Neuronal stem cell (in vitro differentiated cells): ENCODE results near the gene MYCBP.
A peak's percentile ranks its signal among the peaks of the same experiment; 100 is the strongest.

ENCODE experiments used
- DNase-seq: peaks from one replicate; pipeline ENCODE4 v3.0.0-alpha.2; 2013; ENCODE audit warnings: low spot score
- H2AFZ ChIP-seq: one replicate; pipeline ENCODE4 v1.6.1; 2013; ENCODE audit warnings: mild to moderate bottlenecking, low read length, inconsistent platforms
- H2AK5ac ChIP-seq: 2 replicates; pipeline ENCODE4 v1.6.1; 2013; ENCODE audit warnings: low read depth, mild to moderate bottlenecking, inconsistent platforms, low read length, moderate library complexity, mixed read lengths
- H2BK120ac ChIP-seq: 2 replicates; pipeline ENCODE4 v1.6.1; 2013; ENCODE audit warnings: low read depth, mild to moderate bottlenecking, inconsistent platforms, low read length, moderate library complexity, mixed read lengths
- H2BK12ac ChIP-seq: one replicate; pipeline ENCODE4 v1.6.1; 2013; ENCODE audit warnings: low read length, inconsistent platforms
- H2BK15ac ChIP-seq: 2 replicates; pipeline ENCODE4 v1.6.1; 2013; ENCODE audit warnings: mild to moderate bottlenecking, low read length, inconsistent platforms, mixed read lengths
- H2BK5ac ChIP-seq: one replicate; pipeline ENCODE4 v1.6.1; 2013; ENCODE audit warnings: inconsistent platforms, mild to moderate bottlenecking, low read length, moderate library complexity
- H3K14ac ChIP-seq: one replicate; pipeline ENCODE4 v1.6.1; 2013; ENCODE audit warnings: low read length, inconsistent platforms
- H3K18ac ChIP-seq: 2 replicates; pipeline ENCODE4 v1.6.1; 2013; ENCODE audit warnings: low read length, inconsistent platforms
- H3K23ac ChIP-seq: 2 replicates; pipeline ENCODE4 v1.6.1; 2013; ENCODE audit warnings: low read depth, mild to moderate bottlenecking, mixed read lengths, low read length, inconsistent platforms; ENCODE audit not compliant: poor library complexity
- H3K27ac ChIP-seq: replicated peaks from 3 replicates; pipeline ENCODE4 v1.5.1; 2013; ENCODE audit warnings: low read length, inconsistent platforms
- H3K27me3 ChIP-seq, 3 experiments: 2 replicates each; pipeline ENCODE4 v1.6.1; 2013; ENCODE audit warnings: low read length in 3 of 3, mild to moderate bottlenecking in 2 of 3, inconsistent platforms in 1 of 3, low read depth in 1 of 3, mixed read lengths in 1 of 3, moderate library complexity in 1 of 3; ENCODE audit not compliant: control insufficient read depth in 3 of 3, insufficient read depth in 3 of 3
- H3K36me3 ChIP-seq, 2 donors: replicated peaks in 1 of 2; 2 replicates each; pipeline ENCODE4 v1.6.1; 2013; ENCODE audit warnings: low read length in 2 of 2; ENCODE audit not compliant: control insufficient read depth in 2 of 2, insufficient read depth in 2 of 2
- H3K4ac ChIP-seq: 2 replicates; pipeline ENCODE4 v1.6.1; 2013; ENCODE audit warnings: inconsistent platforms, mild to moderate bottlenecking, low read length, moderate library complexity
- H3K4me1 ChIP-seq, 2 donors: 1 replicate in 1 of 2; 2 replicates in 1 of 2; pipeline ENCODE4 v1.6.1; 2013; ENCODE audit warnings: low read length in 2 of 2, low read depth in 1 of 2; ENCODE audit not compliant: control insufficient read depth in 2 of 2, insufficient read depth in 1 of 2
- H3K4me2 ChIP-seq: one replicate; pipeline ENCODE4 v1.6.1; 2013; ENCODE audit warnings: mild to moderate bottlenecking, low read length, inconsistent platforms; ENCODE audit not compliant: insufficient read depth, poor library complexity, severe bottlenecking
- H3K4me3 ChIP-seq, 2 donors: 2 replicates each; pipeline ENCODE4 v1.5.1; 2013; ENCODE audit warnings: low read length in 2 of 2, mild to moderate bottlenecking in 2 of 2, inconsistent platforms in 1 of 2, moderate library complexity in 1 of 2
- H3K79me1 ChIP-seq: one replicate; pipeline ENCODE4 v1.6.1; 2013; ENCODE audit warnings: low read depth, mild to moderate bottlenecking, inconsistent platforms, low read length, moderate library complexity
- H3K9ac ChIP-seq: one replicate; pipeline ENCODE4 v1.6.1; 2013; ENCODE audit warnings: mild to moderate bottlenecking, low read depth, low read length, inconsistent platforms; ENCODE audit not compliant: poor library complexity
- H3K9me3 ChIP-seq, 2 donors: replicated peaks in 1 of 2; 2 replicates each; pipeline versions ENCODE3 to v1.6.1; 2013; ENCODE audit warnings: low read length in 2 of 2, mild to moderate bottlenecking in 2 of 2, inconsistent platforms in 1 of 2, low read depth in 1 of 2, mixed read lengths in 1 of 2, moderate library complexity in 1 of 2; ENCODE audit not compliant: control insufficient read depth in 2 of 2, insufficient read depth in 1 of 2
- H4K8ac ChIP-seq: one replicate; pipeline ENCODE4 v1.6.1; 2013; ENCODE audit warnings: low read depth, mild to moderate bottlenecking, inconsistent platforms, low read length, moderate library complexity
- H4K91ac ChIP-seq: one replicate; pipeline ENCODE4 v1.6.1; 2013; ENCODE audit warnings: low read length, low read depth, mild to moderate bottlenecking, inconsistent platforms; ENCODE audit not compliant: poor library complexity
- WGBS, 2 donors: extraction: QIAGEN DNeasy Blood & Tissue Kit; methylation state at CpG; one replicate each; pipeline ENCODE4 v1.1.7; 2013; ENCODE audit warnings: missing lambda C conversion rate in 2 of 2, mixed read lengths in 1 of 2; ENCODE audit not compliant: insufficient read length in 2 of 2, insufficient replicate concordance in 1 of 2; ENCODE audit errors: extremely low coverage in 2 of 2; 5-methylcytosine and 5-hydroxymethylcytosine counted together

MYCBP gene

DNA sequence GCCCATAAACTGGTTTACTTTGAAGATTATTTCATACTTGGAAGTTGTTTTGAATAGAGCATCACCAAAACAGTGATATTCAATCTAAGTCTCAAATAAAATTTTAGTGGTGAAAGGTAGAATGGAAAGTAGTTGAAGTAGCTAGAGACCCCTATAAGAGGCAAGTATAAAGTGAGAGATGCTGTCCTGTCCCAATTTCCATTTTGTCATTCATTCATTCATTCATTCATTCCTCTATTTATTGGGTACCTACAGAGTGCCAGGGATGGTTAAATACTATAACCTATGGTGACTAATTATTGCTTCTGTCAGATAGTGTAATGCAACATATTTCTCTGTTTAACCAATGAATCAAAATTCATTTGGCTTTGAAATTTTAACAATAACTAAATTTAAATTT lies 46.3 kb downstream of the MYCBP start:
- H3K4me3 ChIP-seq = no peak overlapping the region

DNA sequence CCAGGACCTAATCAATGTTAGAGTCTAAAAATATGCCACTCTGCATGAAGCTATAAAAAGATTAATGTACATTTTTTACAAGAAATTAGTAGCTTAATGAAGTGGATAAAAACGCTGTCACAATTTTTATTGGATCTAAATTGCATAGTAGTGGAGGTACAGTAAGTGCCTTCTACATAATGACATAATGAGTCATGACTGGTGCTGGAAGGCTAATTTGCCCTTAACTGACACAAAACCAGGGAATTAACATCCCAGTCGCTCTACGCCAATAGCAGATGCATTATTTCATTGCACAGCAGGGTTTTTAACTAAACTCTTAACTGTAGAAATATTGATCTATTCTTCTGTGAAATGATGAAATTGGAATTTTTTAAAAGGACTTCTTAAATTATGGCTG lies 46.9 kb downstream of the MYCBP start:
- Histone ChIP-seq H2AK5ac (no peak overlapping the region), H3K4me3 (no peak overlapping the region), H3K36me3 (no peaks in the 10 kb centered on the region), H3K27me3 (peaks cover 0 to 55% (median 0%) of the 10 kb centered on the region in 3 experiments), H3K27ac (no peak overlapping the region), H2AFZ (no peak overlapping the region), H4K8ac (no peak overlapping the region), H2BK5ac (no peak overlapping the region), H3K9ac (no peak overlapping the region), H4K91ac (no peak overlapping the region), H3K4me2 (no peak overlapping the region), H3K23ac (no peak overlapping the region), H2BK12ac (no peak overlapping the region), H3K4me1 (peaks cover 5 to 10% of the 10 kb centered on the region in 2 donors), H3K79me1 (no peaks in the 10 kb centered on the region), H3K9me3 (no peaks in the 10 kb centered on the region), H3K18ac (no peak overlapping the region), H2BK120ac (no peak overlapping the region), H2BK15ac (no peak overlapping the region), H3K4ac (no peak overlapping the region), H3K14ac (no peak overlapping the region)
- no CpG with 5 or more reads among the region's 3 CpGs for WGBS, 2 donors
- DNase-seq = no peak

More for the DNA sequence above, 46.3 kb downstream of the MYCBP start:
- Histone ChIP-seq H3K9ac (no peak overlapping the region), H4K8ac (no peak overlapping the region), H3K27ac (no peak overlapping the region), H3K18ac (no peak overlapping the region), H2BK12ac (no peak overlapping the region), H3K4ac (no peak overlapping the region), H2BK120ac (no peak overlapping the region), H3K14ac (no peak overlapping the region), H3K27me3 (peaks cover 0 to 48% (median 0%) of the 10 kb centered on the region in 3 experiments), H3K79me1 (no peaks in the 10 kb centered on the region), H3K36me3 (no peaks in the 10 kb centered on the region), H3K9me3 (no peaks in the 10 kb centered on the region), H2AFZ (no peak overlapping the region), H3K4me1 (peaks cover 5 to 10% of the 10 kb centered on the region in 2 donors), H4K91ac (no peak overlapping the region), H2BK15ac (no peak overlapping the region), H2BK5ac (no peak overlapping the region), H2AK5ac (no peak overlapping the region), H3K23ac (no peak overlapping the region), H3K4me2 (no peak overlapping the region)
- DNase-seq = no peak

DNA sequence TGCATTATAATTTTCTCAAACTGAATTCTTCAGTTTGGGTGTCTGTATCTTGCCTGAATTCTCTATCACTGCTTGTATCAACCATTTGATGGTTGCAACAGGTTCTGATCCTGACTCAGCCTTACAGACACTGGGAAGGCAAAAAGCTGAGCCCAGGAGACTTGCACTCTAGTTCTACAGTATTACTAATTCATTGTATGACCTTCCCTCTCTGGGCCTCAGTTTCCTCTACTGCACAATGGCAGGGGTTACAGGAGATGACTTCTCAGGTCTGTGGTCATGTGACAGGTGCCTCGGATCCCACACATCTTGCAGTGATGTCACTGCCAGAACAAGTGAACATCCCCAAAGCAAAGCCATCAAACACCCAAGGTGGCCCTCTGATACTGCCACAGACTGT lies 52.3 kb downstream of the MYCBP start:
- Histone ChIP-seq H3K18ac (peak overlapping the region; percentile 39), H3K27ac (no peak overlapping the region), H2BK12ac (no peak overlapping the region), H3K4me1 (peaks cover 7 to 18% of the 10 kb centered on the region in 2 donors), H4K91ac (no peak overlapping the region), H3K79me1 (no peaks in the 10 kb centered on the region), H3K4me2 (no peak overlapping the region), H4K8ac (no peak overlapping the region), H2AFZ (no peak overlapping the region), H3K27me3 (peaks cover 0 to 83% (median 4%) of the 10 kb centered on the region in 3 experiments), H3K9ac (peak overlapping the region; percentile 24), H3K36me3 (no peaks in the 10 kb centered on the region), H2AK5ac (no peak overlapping the region), H3K4ac (no peak overlapping the region), H2BK120ac (no peak overlapping the region), H3K14ac (no peak overlapping the region), H2BK5ac (no peak overlapping the region), H3K4me3 (no peak overlapping the region), H3K9me3 (peaks cover 3 to 8% of the 10 kb centered on the region in 2 donors), H2BK15ac (peak overlapping the region; percentile 79), H3K23ac (no peak overlapping the region)
- WGBS, 2 donors = no CpG with 5 or more reads among the region's 1 CpG
- no peak for DNase-seq

DNA sequence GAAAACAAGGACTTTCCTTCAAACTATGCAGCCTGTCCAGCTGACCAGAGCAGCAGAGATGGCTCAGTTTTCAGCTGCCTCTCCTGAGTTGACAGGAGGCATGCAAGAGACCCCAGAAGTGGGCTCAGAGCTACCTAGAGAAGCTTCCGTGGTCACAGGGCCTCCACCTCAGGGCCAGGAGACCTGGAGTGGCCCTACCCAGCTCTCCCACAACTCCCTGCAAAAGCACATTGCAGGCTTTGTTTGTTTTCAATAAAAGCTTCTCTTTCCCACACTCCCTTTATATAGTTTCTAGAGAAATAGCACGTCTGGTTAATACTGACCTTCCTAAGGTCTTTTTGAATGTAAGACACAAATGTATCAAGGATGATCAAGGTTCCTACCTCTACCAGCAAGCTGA lies 53.6 kb downstream of the MYCBP start:
- Histone ChIP-seq H2BK15ac (no peak overlapping the region), H2BK120ac (no peak overlapping the region), H3K4me1 (peaks cover 7 to 21% of the 10 kb centered on the region in 2 donors), H2BK5ac (no peak overlapping the region), H4K8ac (no peak overlapping the region), H2BK12ac (no peak overlapping the region), H3K9ac (peak overlapping the region; percentile 9), H3K36me3 (no peaks in the 10 kb centered on the region), H3K14ac (no peak overlapping the region), H3K4me3 (no peak overlapping the region), H3K27me3 (peaks cover 0 to 82% (median 4%) of the 10 kb centered on the region in 3 experiments), H4K91ac (no peak overlapping the region), H3K9me3 (peaks cover 3 to 8% of the 10 kb centered on the region in 2 donors), H3K4ac (no peak overlapping the region), H3K79me1 (no peaks in the 10 kb centered on the region), H2AK5ac (no peak overlapping the region), H3K27ac (no peak overlapping the region), H3K23ac (no peak overlapping the region), H3K4me2 (no peak overlapping the region), H3K18ac (peak overlapping the region; percentile 85), H2AFZ (no peak overlapping the region)
- DNase-seq = no peak
- WGBS, 2 donors = no CpG with 5 or more reads among the region's 2 CpGs
